ENCODE data around the gene FMNL1.

- TF ChIP-seq EZH2 (IDR thresholded peaks at IDR 0.05; ENCODE audit: low read length) (no peak), CTCF (optimal IDR thresholded peaks at IDR 0.05 in 1 of 3, IDR thresholded peaks at IDR 0.05 in 1 of 3, conservative IDR thresholded peaks at IDR 0.05 in 1 of 3; ENCODE audit: extremely low read depth in 1 of 3, insufficient read depth in 2 of 3, low read length in 3 of 3) (no peak)
Observed at GRCh38 chr17:45279898-45280297, 58.2 kb downstream of the FMNL1 start.
